Measurements from ENCODE around the gene SCAF11.

DNA sequence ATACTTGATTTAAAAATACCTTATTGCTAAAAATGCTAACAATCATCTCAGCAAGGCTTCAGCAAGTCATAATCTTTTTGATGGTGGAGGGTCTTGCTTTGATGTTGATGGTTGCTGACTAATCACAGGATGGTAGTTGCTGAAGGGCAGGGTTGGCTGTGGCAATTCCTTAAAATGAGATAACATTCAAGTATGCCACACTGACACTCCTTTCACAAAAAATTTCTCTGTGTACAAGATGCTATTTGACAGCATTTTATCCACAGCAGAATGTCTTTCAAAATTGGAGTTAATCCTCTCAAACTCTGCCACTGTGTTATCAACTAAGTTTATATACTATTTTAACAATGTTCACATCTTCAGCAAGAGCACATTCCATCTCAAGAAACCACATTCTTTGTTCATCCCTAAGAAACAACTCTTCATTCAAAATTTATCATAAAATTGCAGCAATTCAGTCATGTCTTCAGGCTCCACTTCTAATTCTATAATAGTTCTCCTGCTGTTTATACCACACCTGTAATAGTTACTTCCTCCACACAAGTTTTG, 16.1 kb downstream of the SCAF11 start:
- TF ChIP-seq EP300 (IDR thresholded peaks at IDR 0.05): no peak
- TF ChIP-seq, protein P1, sequence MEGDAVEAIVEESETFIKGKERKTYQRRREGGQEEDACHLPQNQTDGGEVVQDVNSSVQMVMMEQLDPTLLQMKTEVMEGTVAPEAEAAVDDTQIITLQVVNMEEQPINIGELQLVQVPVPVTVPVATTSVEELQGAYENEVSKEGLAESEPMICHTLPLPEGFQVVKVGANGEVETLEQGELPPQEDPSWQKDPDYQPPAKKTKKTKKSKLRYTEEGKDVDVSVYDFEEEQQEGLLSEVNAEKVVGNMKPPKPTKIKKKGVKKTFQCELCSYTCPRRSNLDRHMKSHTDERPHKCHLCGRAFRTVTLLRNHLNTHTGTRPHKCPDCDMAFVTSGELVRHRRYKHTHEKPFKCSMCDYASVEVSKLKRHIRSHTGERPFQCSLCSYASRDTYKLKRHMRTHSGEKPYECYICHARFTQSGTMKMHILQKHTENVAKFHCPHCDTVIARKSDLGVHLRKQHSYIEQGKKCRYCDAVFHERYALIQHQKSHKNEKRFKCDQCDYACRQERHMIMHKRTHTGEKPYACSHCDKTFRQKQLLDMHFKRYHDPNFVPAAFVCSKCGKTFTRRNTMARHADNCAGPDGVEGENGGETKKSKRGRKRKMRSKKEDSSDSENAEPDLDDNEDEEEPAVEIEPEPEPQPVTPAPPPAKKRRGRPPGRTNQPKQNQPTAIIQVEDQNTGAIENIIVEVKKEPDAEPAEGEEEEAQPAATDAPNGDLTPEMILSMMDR (IDR thresholded peaks at IDR 0.05): no peak
